IMR-90 (cell line): ENCODE measurements around the gene RPS19. TPM values are rescaled to one million over a fixed set of nuclear protein-coding genes. Genes with fewer than 3 reads are reported as not detected.

ENCODE experiments used
- ATAC-seq: fragments of 200-7000 bp; cut with Tn5 transposase; 2 replicates; pipeline ENCODE4 v1.9.1; 2020; ENCODE audit warnings: low read depth, mild to moderate bottlenecking, moderate library complexity
- BruUV-seq: library from RNA; stranded (reverse); fragments of 400-500 nt; replicated peaks from 2 replicates; lab custom pipeline; 2021; lab: Mats Ljungman, UMichigan
- CTCF ChIA-PET: fragments of 300-600 bp; formaldehyde crosslinking; extraction: SDS; loops from one replicate; lab custom pipeline; 2021; ENCODE audit warnings: antibody characterized with exemption; lab: Yijun Ruan, JAX
- POLR2A ChIA-PET: fragments of 300-600 bp; sonication (Branson Sonifier 250); formaldehyde crosslinking; loops from one replicate; lab custom pipeline; 2022; ENCODE audit warnings: antibody characterized with exemption; ENCODE audit not compliant: unreplicated experiment; lab: Charles Lee
- DNase-seq: peaks from one replicate; pipeline ENCODE4 v3.0.0; 2013
- H2AFZ ChIP-seq: replicated peaks from 2 replicates; pipeline ENCODE3; 2013; ENCODE audit warnings: low read length, mild to moderate bottlenecking; ENCODE audit not compliant: poor library complexity
- H2AK5ac ChIP-seq: 2 replicates; pipeline ENCODE4 v1.6.1; 2013; ENCODE audit warnings: low read depth, low read length, inconsistent platforms
- H2AK9ac ChIP-seq: replicated peaks from 2 replicates; pipeline ENCODE3; 2013; ENCODE audit warnings: mild to moderate bottlenecking, low read depth, low read length, moderate library complexity; ENCODE audit not compliant: poor library complexity
- H2BK120ac ChIP-seq: 2 replicates; pipeline ENCODE4 v1.6.1; 2013; ENCODE audit warnings: low read depth, low read length, inconsistent platforms
- H2BK15ac ChIP-seq: 3 replicates; pipeline ENCODE4 v1.6.1; 2013; ENCODE audit warnings: low read depth, low read length, inconsistent platforms
- H2BK20ac ChIP-seq: 2 replicates; pipeline ENCODE4 v1.6.1; 2013; ENCODE audit warnings: low read depth, mild to moderate bottlenecking, inconsistent platforms, low read length, moderate library complexity
- H2BK5ac ChIP-seq: 2 replicates; pipeline ENCODE4 v1.6.1; 2013; ENCODE audit warnings: mild to moderate bottlenecking, low read depth, low read length, inconsistent platforms; ENCODE audit not compliant: poor library complexity, severe bottlenecking
- H3K14ac ChIP-seq: replicated peaks from 2 replicates; pipeline ENCODE4 v1.6.1; 2013; ENCODE audit warnings: low read depth, low read length, inconsistent platforms
- H3K18ac ChIP-seq: 2 replicates; pipeline ENCODE4 v1.6.1; 2013; ENCODE audit warnings: low read depth, low read length, control low read depth
- H3K23ac ChIP-seq: 2 replicates; pipeline ENCODE4 v1.6.1; 2013; ENCODE audit warnings: low read depth, low read length, inconsistent platforms
- H3K27ac ChIP-seq: 2 replicates; pipeline ENCODE4 v1.5.1; 2013; ENCODE audit warnings: mild to moderate bottlenecking, control low read depth, low read length; ENCODE audit not compliant: insufficient read depth
- H3K27me3 ChIP-seq: 2 replicates; pipeline ENCODE4 v1.6.1; 2013; ENCODE audit warnings: low read length; ENCODE audit not compliant: control insufficient read depth, insufficient read depth
- H3K36me3 ChIP-seq: 2 replicates; pipeline ENCODE4 v1.6.1; 2013; ENCODE audit warnings: low read length, mixed read lengths; ENCODE audit not compliant: control insufficient read depth, insufficient read depth
- H3K4ac ChIP-seq: 2 replicates; pipeline ENCODE4 v1.6.1; 2013; ENCODE audit warnings: low read depth, low read length, inconsistent platforms
- H3K4me1 ChIP-seq: 2 replicates; pipeline ENCODE4 v1.6.1; 2013; ENCODE audit warnings: low read length, mixed read lengths; ENCODE audit not compliant: control insufficient read depth, insufficient read depth
- H3K4me2 ChIP-seq: 2 replicates; pipeline ENCODE4 v1.6.1; 2013; ENCODE audit warnings: low read depth, mild to moderate bottlenecking, control low read depth, low read length, moderate library complexity
- H3K4me3 ChIP-seq: 2 replicates; pipeline ENCODE4 v1.5.1; 2013; ENCODE audit warnings: low read depth, mild to moderate bottlenecking, control low read depth, low read length, moderate library complexity; ENCODE audit not compliant: insufficient read depth
- H3K56ac ChIP-seq: 2 replicates; pipeline ENCODE4 v1.6.1; 2013; ENCODE audit warnings: low read length, inconsistent platforms; ENCODE audit not compliant: insufficient read depth; ENCODE audit errors: extremely low read depth
- H3K79me1 ChIP-seq, 2 experiments: 2 replicates each; pipeline ENCODE4 v1.6.1; 2013; ENCODE audit warnings: low read length in 2 of 2, inconsistent platforms in 1 of 2, low read depth in 1 of 2
- H3K9ac ChIP-seq: 2 replicates; pipeline ENCODE4 v1.6.1; 2013; ENCODE audit warnings: low read depth, low read length, control low read depth
- H3K9me1 ChIP-seq: 2 replicates; pipeline ENCODE4 v1.6.1; 2013; ENCODE audit warnings: low read length, inconsistent platforms; ENCODE audit not compliant: insufficient read depth
- H3K9me3 ChIP-seq: 2 replicates; pipeline ENCODE4 v1.6.1; 2013; ENCODE audit warnings: low read length; ENCODE audit not compliant: control insufficient read depth, insufficient read depth
- H4K20me1 ChIP-seq: 2 replicates; pipeline ENCODE4 v1.6.1; 2013; ENCODE audit warnings: low read length, inconsistent platforms; ENCODE audit not compliant: insufficient read depth
- H4K5ac ChIP-seq: 2 replicates; pipeline ENCODE4 v1.6.1; 2013; ENCODE audit warnings: mild to moderate bottlenecking, low read depth, low read length, control low read depth
- H4K8ac ChIP-seq, 2 experiments: 2 replicates each; pipeline ENCODE4 v1.6.1; 2013; ENCODE audit warnings: low read depth in 2 of 2, low read length in 2 of 2, control low read depth in 1 of 2, inconsistent platforms in 1 of 2
- H4K91ac ChIP-seq: 2 replicates; pipeline ENCODE4 v1.6.1; 2013; ENCODE audit warnings: low read depth, low read length, inconsistent platforms; ENCODE audit not compliant: insufficient read depth
- BHLHE40 ChIP-seq: fragments of 150-350 bp; IDR thresholded peaks from 2 replicates; pipeline ENCODE4 v1.6.1; 2016; ENCODE audit warnings: mild to moderate bottlenecking, low read depth, low read length
- CEBPB ChIP-seq: IDR thresholded peaks from 2 replicates; pipeline ENCODE4 v1.6.1; 2012; ENCODE audit warnings: low read depth, low read length, improper control_type of control experiment
- MAZ ChIP-seq: IDR thresholded peaks from 2 replicates; pipeline ENCODE4 v1.6.1; 2012; ENCODE audit warnings: low read depth, mild to moderate bottlenecking, low read length, improper control_type of control experiment, moderate library complexity, borderline replicate concordance
- NFE2L2 ChIP-seq: fragments of 150-350 bp; IDR thresholded peaks from 2 replicates; pipeline ENCODE4 v1.6.1; 2016; ENCODE audit warnings: low read depth, mild to moderate bottlenecking, low read length
- POLR2A ChIP-seq: IDR thresholded peaks from 2 replicates; pipeline ENCODE4 v1.6.1; 2012; ENCODE audit warnings: mild to moderate bottlenecking, low read depth, low read length
- RAD21 ChIP-seq: IDR thresholded peaks from 2 replicates; pipeline ENCODE4 v1.6.1; 2012; ENCODE audit warnings: low read length, improper control_type of control experiment
- RFX5 ChIP-seq: IDR thresholded peaks from 2 replicates; pipeline ENCODE4 v1.8.0; 2012; ENCODE audit warnings: low read depth, mild to moderate bottlenecking, low read length, moderate library complexity
- WGBS, 2 experiments: methylation state at CpG; one replicate each; pipeline versions ENCODE4 v1.1.5 to v1.1.7; 2013; ENCODE audit warnings: missing lambda C conversion rate in 2 of 2; ENCODE audit not compliant: insufficient read length in 1 of 2; ENCODE audit errors: extremely low coverage in 2 of 2; 5-methylcytosine and 5-hydroxymethylcytosine counted together
- dilution Hi-C: fragments of 300-500 bp; cut with HindIII; formaldehyde crosslinking; loops from one replicate; pipeline ENCODE4 v1.14.3; 2018; ENCODE audit warnings: low sequenced_read_pairs; ENCODE audit not compliant: unreplicated experiment
- in situ Hi-C: fragments of 300-500 bp; cut with MboI; formaldehyde crosslinking; loops from 3 replicates; pipeline ENCODE4 v1.14.3; 2019; ENCODE audit warnings: low sequenced_read_pairs, inconsistent platforms, mixed read lengths
- intact Hi-C: fragments of 100-400 bp; cut with micrococcal nuclease; formaldehyde crosslinking; loops from 2 replicates; pipeline ENCODE4 v1.10.0; 2022
- polyA plus RNA-seq, 3 experiments: library from polyadenylated mRNA; depleted of rRNA; stranded (reverse); fragments of >200 nt; gene quantifications; 2 replicates each; pipeline ENCODE4 v1.2.3, GENCODE V29; 2012; ENCODE audit warnings: low replicate concordance in 1 of 3
- total RNA-seq: library from RNA; depleted of rRNA; stranded (reverse); fragments of >200 nt; gene quantifications from 2 replicates; pipeline ENCODE4 v1.2.3, GENCODE V29; 2012

Gene RPS19
- total and polyA plus RNA-seq, 2 of the 4 experiments (the other 2 are of a cell fraction): 230 to 3,988 TPM

- Histone ChIP-seq H3K9me3 (no peaks in the 10 kb centered on the region), H3K4me2 (no peak overlapping the region), H3K4me1 (0 out of 2 replicates have a peak, but pooled peaks cover 2% of the 10 kb centered on the region), H4K20me1 (peaks cover 30% of the 10 kb centered on the region), H2BK120ac (no peak overlapping the region), H2AFZ (no peak overlapping the region), H3K14ac (no peak overlapping the region), H2AK5ac (no peak overlapping the region), H2BK20ac (no peak overlapping the region), H3K56ac (no peak overlapping the region), H4K8ac (no peak overlapping the region), H3K18ac (no peak overlapping the region), H3K27me3 (peaks cover 42% of the 10 kb centered on the region), H3K23ac (no peak overlapping the region), H3K4me3 (no peak overlapping the region), H4K5ac (no peak overlapping the region), H3K36me3 (peaks cover 16% of the 10 kb centered on the region), H3K9me1 (no peaks in the 10 kb centered on the region; the same call in 1 of the 2 replicates), H2BK15ac (no peak overlapping the region), H2BK5ac (no peak overlapping the region), H4K91ac (no peak overlapping the region), H3K9ac (no peak overlapping the region), H3K79me1 (no peaks in the 10 kb centered on the region), H3K27ac (no peak overlapping the region), H2AK9ac (peak overlapping the region; percentile 26), H3K4ac (no peak overlapping the region)
- ChIA-PET POLR2A (no interaction called here), CTCF (no interaction called here)
- intact Hi-C loops: no loop called here
- in situ Hi-C loops: no loop called here
- no TSS peak for BruUV-seq
- WGBS, 2 experiments: 78% methylated on average over 4 of the region's 12 CpGs; no CpG with 5 or more reads in 1 of the 2 experiments
- DNase-seq (no peak), ATAC-seq (no peak)
- dilution Hi-C loops: no loop called here
- TF ChIP-seq RAD21 (no peak), NFE2L2 (no peak), RFX5 (no peak), POLR2A (no peak), MAZ (no peak), BHLHE40 (no peak), CEBPB (no peak)
Measured at GRCh38 chr19:41910240-41910991, 50.4 kb downstream of the RPS19 start.
